GM12878 (cell line): ENCODE results near the gene MAGI1. TPM values are rescaled to one million over a fixed set of nuclear protein-coding genes. Genes with fewer than 3 reads are reported as not detected.

ENCODE experiments used
- ATAC-seq: fragments of 200-7000 bp; cut with Tn5 transposase; 3 replicates; pipeline ENCODE4 v1.9.1; 2020; ENCODE audit warnings: mild to moderate bottlenecking, moderate library complexity
- BruUV-seq: library from RNA; stranded (reverse); fragments of 400-500 nt; replicated peaks from 2 replicates; lab custom pipeline; 2021; lab: Mats Ljungman, UMichigan
- CTCF ChIA-PET: fragments of 300-600 bp; sonication (Branson Sonifier 250); formaldehyde crosslinking; extraction: SDS; loops from one replicate; lab custom pipeline; 2021; ENCODE audit warnings: inconsistent platforms; lab: Yijun Ruan, JAX
- POLR2A ChIA-PET: fragments of 350-600 bp; formaldehyde crosslinking; extraction: SDS; loops from one replicate; lab custom pipeline; 2021; ENCODE audit warnings: inconsistent platforms; lab: Charles Lee
- RAD21 ChIA-PET: fragments of 300-600 bp; sonication (Branson Sonifier 250); formaldehyde crosslinking; loops from one replicate; lab custom pipeline; 2023; ENCODE audit warnings: antibody characterized with exemption; ENCODE audit not compliant: unreplicated experiment; lab: Charles Lee
- SMC1A ChIA-PET: fragments of 300-600 bp; sonication (Branson Sonifier 250); formaldehyde crosslinking; loops from one replicate; lab custom pipeline; 2023; ENCODE audit not compliant: unreplicated experiment, uncharacterized antibody; lab: Charles Lee
- DNase-seq: peaks from one replicate; pipeline ENCODE4 v3.0.0-alpha.2; 2011; ENCODE audit warnings: low read depth, low spot score
- FAIRE-seq: peaks from 3 replicates; lab custom pipeline; 2011; peaks lifted over from hg19 to GRCh38; lab: Jason Lieb, UNC
- H2AFZ ChIP-seq: 2 replicates; pipeline ENCODE4 v1.6.0; 2011; ENCODE audit warnings: low read depth, low read length, control low read depth; ENCODE audit not compliant: control insufficient read depth
- H3K27ac ChIP-seq: 2 replicates; pipeline ENCODE4 v1.5.1; 2011; ENCODE audit warnings: control low read depth; ENCODE audit not compliant: control insufficient read depth, insufficient read depth
- H3K27me3 ChIP-seq, 2 experiments: replicated peaks in 1 of 2; 2 replicates each; pipeline versions ENCODE4 v1.6.0 to v1.6.1; 2011; ENCODE audit warnings: low read length in 1 of 2; ENCODE audit not compliant: control insufficient read depth in 2 of 2, insufficient read depth in 2 of 2
- H3K36me3 ChIP-seq, 2 experiments: 2 replicates each; pipeline ENCODE4 v1.5.1; 2011; ENCODE audit warnings: low read length in 1 of 2; ENCODE audit not compliant: control insufficient read depth in 2 of 2, insufficient read depth in 2 of 2
- H3K4me1 ChIP-seq: 2 replicates; pipeline ENCODE4 v1.6.1; 2011; ENCODE audit warnings: mild to moderate bottlenecking, low read length, moderate library complexity, mixed read lengths; ENCODE audit not compliant: control insufficient read depth, insufficient read depth
- H3K4me2 ChIP-seq: 2 replicates; pipeline ENCODE4 v1.6.0; 2011; ENCODE audit warnings: control low read depth; ENCODE audit not compliant: control insufficient read depth, insufficient read depth
- H3K4me3 ChIP-seq: fragments of 200-600 bp; sonication (generic); 2 replicates; pipeline ENCODE4 v1.5.1; 2016
- H3K79me2 ChIP-seq: 2 replicates; pipeline ENCODE4 v1.6.0; 2011; ENCODE audit warnings: low read length; ENCODE audit not compliant: control insufficient read depth, insufficient read depth
- H3K9ac ChIP-seq: 2 replicates; pipeline ENCODE4 v1.8.0; 2011; ENCODE audit warnings: low read length, control low read depth, mixed read lengths; ENCODE audit not compliant: control insufficient read depth, insufficient read depth
- H3K9me3 ChIP-seq: replicated peaks from 3 replicates; pipeline ENCODE4 v1.5.1; 2011; ENCODE audit warnings: mild to moderate bottlenecking, low read length; ENCODE audit not compliant: control insufficient read depth, insufficient read depth
- H4K20me1 ChIP-seq: 2 replicates; pipeline ENCODE4 v1.6.0; 2011; ENCODE audit not compliant: control insufficient read depth, insufficient read depth
- EGR1 ChIP-seq, 2 experiments: IDR thresholded peaks; 1 replicate in 1 of 2; 2 replicates in 1 of 2; pipeline ENCODE4 v1.6.1; 2011 to 2012; ENCODE audit warnings: low read depth in 2 of 2, low read length in 2 of 2, borderline replicate concordance in 1 of 2, mild to moderate bottlenecking in 1 of 2, moderate library complexity in 1 of 2
- FOS ChIP-seq: IDR thresholded peaks from 3 replicates; pipeline ENCODE4 v1.6.1; 2011; ENCODE audit warnings: borderline replicate concordance; ENCODE audit not compliant: insufficient read length; ENCODE audit errors: extremely low read depth
- MYC ChIP-seq: IDR thresholded peaks from 2 replicates; pipeline ENCODE4 v1.6.1; 2011; ENCODE audit warnings: mild to moderate bottlenecking, low read length, moderate library complexity, inconsistent platforms; ENCODE audit not compliant: insufficient read depth, insufficient replicate concordance, insufficient read length, severe bottlenecking
- POU2F2 ChIP-seq: IDR thresholded peaks from 3 replicates; pipeline ENCODE4 v1.6.1; 2011; ENCODE audit warnings: low read depth, mild to moderate bottlenecking, low read length, borderline replicate concordance
- RB1 ChIP-seq: fragments of 450-650 bp; formaldehyde crosslinking; IDR thresholded peaks from 2 replicates; pipeline ENCODE4 v1.6.1; 2017; ENCODE audit warnings: mild to moderate bottlenecking, borderline replicate concordance
- RFX5 ChIP-seq: IDR thresholded peaks from 2 replicates; pipeline ENCODE4 v1.6.1; 2011; ENCODE audit warnings: low read depth, low read length, improper control_type of control experiment
- WGBS: methylation state at CpG from one replicate; pipeline ENCODE4 v1.1.6; 2016; ENCODE audit warnings: low lambda C conversion rate; ENCODE audit not compliant: insufficient replicate concordance, insufficient coverage; ENCODE audit errors: missing lambda C conversion rate; 5-methylcytosine and 5-hydroxymethylcytosine counted together
- in situ Hi-C: fragments of 300-500 bp; cut with MboI; formaldehyde crosslinking; loops from 9 replicates; pipeline ENCODE4 v1.14.3; 2018; ENCODE audit warnings: mixed read lengths
- intact Hi-C: fragments of 100-400 bp; cut with micrococcal nuclease; formaldehyde crosslinking; loops from one replicate; pipeline ENCODE4 v1.14.2; 2022; ENCODE audit not compliant: unreplicated experiment
- polyA plus RNA-seq, 11 experiments: library from polyadenylated mRNA; depleted of rRNA in 4 of 11; unstranded in 6 of 11; stranded (reverse) in 5 of 11; fragments of >200 nt; fragmentation: Nextera tagmentation in 4 of 11; fragmentation: Illumina TruSeq in 1 of 11; extraction: Ambion mirVana in 4 of 11; extraction: Trizol in 1 of 11; gene quantifications; 1 replicate in 1 of 11; 2 replicates in 10 of 11; pipeline versions ENCODE4 v1.2.1 to v1.2.3, GENCODE V29; 2011 to 2016; ENCODE audit warnings: inconsistent platforms in 2 of 11, missing spikeins in 2 of 11, low read depth in 1 of 11
- total RNA-seq, 4 experiments: library from RNA; depleted of rRNA in 3 of 4; stranded (reverse); fragments of >200 nt in 3 of 4; fragmentation: Illumina TruSeq in 1 of 4; extraction: Trizol in 1 of 4; gene quantifications; 2 replicates each; pipeline versions ENCODE4 v1.2.1 to v1.2.3, GENCODE V29; 2013 to 2021
- TF ChIP-seq, protein P1 (sequence below): fragments of 450-650 bp; IDR thresholded peaks from 2 replicates; pipeline ENCODE4 v1.6.1; 2016; ENCODE audit warnings: mild to moderate bottlenecking

The MAGI1 gene
- total and polyA plus RNA-seq, 10 of the 15 experiments (the other 5 are each of a cell fraction or from before 2014, with no cell fraction given): 0.02 to 3.3 (median 0.29) TPM; not detected in 1

- Histone ChIP-seq H3K9me3 (no peaks in the 10 kb centered on the region), H3K9ac (no peak overlapping the region), H3K79me2 (no peaks in the 10 kb centered on the region), H3K27ac (no peak overlapping the region), H2AFZ (no peak overlapping the region), H4K20me1 (no peaks in the 10 kb centered on the region), H3K36me3 (no peaks in the 10 kb centered on the region), H3K4me1 (no peaks in the 10 kb centered on the region), H3K4me3 (no peak overlapping the region), H3K4me2 (no peak overlapping the region), H3K27me3 (no peaks in the 10 kb centered on the region)
- TF ChIP-seq MYC: no peak
- TF ChIP-seq, protein P1, sequence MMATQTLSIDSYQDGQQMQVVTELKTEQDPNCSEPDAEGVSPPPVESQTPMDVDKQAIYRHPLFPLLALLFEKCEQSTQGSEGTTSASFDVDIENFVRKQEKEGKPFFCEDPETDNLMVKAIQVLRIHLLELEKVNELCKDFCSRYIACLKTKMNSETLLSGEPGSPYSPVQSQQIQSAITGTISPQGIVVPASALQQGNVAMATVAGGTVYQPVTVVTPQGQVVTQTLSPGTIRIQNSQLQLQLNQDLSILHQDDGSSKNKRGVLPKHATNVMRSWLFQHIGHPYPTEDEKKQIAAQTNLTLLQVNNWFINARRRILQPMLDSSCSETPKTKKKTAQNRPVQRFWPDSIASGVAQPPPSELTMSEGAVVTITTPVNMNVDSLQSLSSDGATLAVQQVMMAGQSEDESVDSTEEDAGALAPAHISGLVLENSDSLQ: no peak
- TF ChIP-seq RFX5: no peak
- no peak for TF ChIP-seq EGR1 (IDR thresholded peaks at IDR 0.05; ENCODE audit: borderline replicate concordance in 1 of 2, low read depth in 2 of 2, low read length in 2 of 2)
- no peak for TF ChIP-seq FOS
- no peak for TF ChIP-seq RB1
- no peak for TF ChIP-seq POU2F2
- BruUV-seq: no TSS peak
- FAIRE-seq: no peak
- 24% methylated on average over 6 of the region's 6 CpGs for WGBS
- ChIA-PET POLR2A (no interaction called here), CTCF (no interaction called here), SMC1A (interaction anchor here (0.7 kb wide), 1 partner anchor 27 kb away, joined by 4 read pairs; no protein-coding TSS in a partner anchor), RAD21 (no interaction called here)
- intact Hi-C loops: no loop called here
- no peak for DNase-seq
- in situ Hi-C loops: no loop called here
- ATAC-seq: no peak
Observed at GRCh38 chr3:65871305-65872141, 167.2 kb downstream of the MAGI1 start.
